LNCaP clone FGC (cell line): ENCODE results near the gene VSX2.

Source experiments
- DNase-seq: peaks from one replicate; pipeline ENCODE4 v3.0.0-alpha.2; 2011; ENCODE audit warnings: low read depth
- H3K4me3 ChIP-seq: 2 replicates; pipeline ENCODE4 v1.5.1; 2011; ENCODE audit warnings: mild to moderate bottlenecking, low read depth, low read length, control low read depth
- TF ChIP-seq, protein P1 (sequence below): IDR thresholded peaks from 2 replicates; pipeline ENCODE4 v1.5.1; 2012; ENCODE audit warnings: mild to moderate bottlenecking; ENCODE audit not compliant: control insufficient read depth, insufficient read depth; ENCODE audit errors: extremely low read depth

VSX2 gene

DNA sequence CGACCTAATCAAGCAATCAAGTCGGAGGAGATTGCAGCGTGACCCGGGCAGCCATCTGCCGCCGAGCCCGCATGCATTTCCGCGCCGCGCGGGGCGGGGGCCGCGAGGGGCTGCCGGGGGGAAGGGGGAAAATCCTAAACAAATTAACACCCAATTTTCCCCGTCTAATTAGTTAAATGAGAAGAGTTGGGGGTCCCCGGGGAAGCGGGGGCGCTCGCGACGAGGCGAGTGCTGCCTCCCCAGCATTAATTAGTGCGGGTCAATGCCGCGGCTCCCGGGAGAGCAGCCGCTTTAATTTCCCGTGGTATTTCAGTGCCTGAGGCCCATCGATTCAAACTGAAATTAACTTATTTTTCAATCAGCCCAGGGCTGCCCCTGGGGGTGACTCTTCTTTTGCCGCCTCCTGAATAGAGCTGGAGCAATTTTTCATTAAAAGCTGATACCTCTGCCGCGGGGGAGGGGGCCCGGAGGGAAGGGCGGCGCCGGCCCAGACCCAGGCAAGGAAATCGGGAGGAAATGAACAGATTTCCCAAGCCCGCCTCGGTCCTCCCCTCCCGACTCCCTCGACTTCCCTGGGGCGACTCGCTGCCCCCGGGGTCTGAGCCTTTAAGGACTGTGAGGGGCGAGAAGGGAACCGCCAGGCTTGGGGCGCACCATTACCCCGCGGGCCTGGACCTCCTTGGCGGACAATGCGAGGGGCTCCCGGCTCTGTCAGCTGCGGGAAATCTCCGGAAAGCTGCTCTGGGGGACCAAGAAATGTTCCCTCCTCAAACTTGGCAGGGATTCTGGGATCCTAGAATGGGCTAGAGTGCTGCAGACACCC lies 18.9 kb downstream of the VSX2 start:
- peak overlapping the region; percentile 59 for H3K4me3 ChIP-seq
- DNase-seq = no peak
- TF ChIP-seq, protein P1, sequence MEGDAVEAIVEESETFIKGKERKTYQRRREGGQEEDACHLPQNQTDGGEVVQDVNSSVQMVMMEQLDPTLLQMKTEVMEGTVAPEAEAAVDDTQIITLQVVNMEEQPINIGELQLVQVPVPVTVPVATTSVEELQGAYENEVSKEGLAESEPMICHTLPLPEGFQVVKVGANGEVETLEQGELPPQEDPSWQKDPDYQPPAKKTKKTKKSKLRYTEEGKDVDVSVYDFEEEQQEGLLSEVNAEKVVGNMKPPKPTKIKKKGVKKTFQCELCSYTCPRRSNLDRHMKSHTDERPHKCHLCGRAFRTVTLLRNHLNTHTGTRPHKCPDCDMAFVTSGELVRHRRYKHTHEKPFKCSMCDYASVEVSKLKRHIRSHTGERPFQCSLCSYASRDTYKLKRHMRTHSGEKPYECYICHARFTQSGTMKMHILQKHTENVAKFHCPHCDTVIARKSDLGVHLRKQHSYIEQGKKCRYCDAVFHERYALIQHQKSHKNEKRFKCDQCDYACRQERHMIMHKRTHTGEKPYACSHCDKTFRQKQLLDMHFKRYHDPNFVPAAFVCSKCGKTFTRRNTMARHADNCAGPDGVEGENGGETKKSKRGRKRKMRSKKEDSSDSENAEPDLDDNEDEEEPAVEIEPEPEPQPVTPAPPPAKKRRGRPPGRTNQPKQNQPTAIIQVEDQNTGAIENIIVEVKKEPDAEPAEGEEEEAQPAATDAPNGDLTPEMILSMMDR = no peak

DNA sequence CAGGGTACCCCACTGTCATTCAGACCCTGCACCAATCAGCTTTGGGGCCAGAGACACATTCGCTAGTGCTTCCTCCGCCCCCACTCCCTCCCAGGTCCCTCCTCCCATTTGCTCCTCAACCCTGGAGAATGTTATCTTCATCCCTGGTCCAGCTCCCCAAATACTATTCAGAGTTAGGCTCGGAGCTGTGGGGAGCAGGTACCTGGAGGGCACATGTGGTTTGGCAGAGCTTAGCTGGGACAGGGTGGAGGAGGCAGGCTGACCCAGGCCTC lies 19.5 kb downstream of the VSX2 start:
- TF ChIP-seq, protein P1 = no peak
- no peak overlapping the region for H3K4me3 ChIP-seq
- no peak for DNase-seq

DNA sequence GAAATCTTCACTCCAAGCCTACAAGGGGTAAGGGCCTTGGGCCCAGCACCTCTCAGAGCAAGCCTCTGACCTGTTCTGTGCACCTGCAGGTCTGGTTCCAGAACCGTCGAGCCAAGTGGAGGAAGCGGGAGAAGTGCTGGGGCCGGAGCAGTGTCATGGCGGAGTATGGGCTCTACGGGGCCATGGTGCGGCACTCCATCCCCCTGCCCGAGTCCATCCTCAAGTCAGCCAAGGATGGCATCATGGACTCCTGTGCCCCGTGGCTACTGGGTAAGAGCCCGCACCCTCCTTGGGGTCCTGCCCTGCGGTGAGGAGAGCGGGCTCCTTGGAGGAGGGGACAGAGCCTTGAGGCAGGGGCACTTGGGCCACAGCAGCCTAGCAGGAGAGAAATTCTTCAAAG lies 20.3 kb downstream of the VSX2 start:
- no peak for DNase-seq
- TF ChIP-seq, protein P1 = no peak
- no peak overlapping the region for H3K4me3 ChIP-seq

DNA sequence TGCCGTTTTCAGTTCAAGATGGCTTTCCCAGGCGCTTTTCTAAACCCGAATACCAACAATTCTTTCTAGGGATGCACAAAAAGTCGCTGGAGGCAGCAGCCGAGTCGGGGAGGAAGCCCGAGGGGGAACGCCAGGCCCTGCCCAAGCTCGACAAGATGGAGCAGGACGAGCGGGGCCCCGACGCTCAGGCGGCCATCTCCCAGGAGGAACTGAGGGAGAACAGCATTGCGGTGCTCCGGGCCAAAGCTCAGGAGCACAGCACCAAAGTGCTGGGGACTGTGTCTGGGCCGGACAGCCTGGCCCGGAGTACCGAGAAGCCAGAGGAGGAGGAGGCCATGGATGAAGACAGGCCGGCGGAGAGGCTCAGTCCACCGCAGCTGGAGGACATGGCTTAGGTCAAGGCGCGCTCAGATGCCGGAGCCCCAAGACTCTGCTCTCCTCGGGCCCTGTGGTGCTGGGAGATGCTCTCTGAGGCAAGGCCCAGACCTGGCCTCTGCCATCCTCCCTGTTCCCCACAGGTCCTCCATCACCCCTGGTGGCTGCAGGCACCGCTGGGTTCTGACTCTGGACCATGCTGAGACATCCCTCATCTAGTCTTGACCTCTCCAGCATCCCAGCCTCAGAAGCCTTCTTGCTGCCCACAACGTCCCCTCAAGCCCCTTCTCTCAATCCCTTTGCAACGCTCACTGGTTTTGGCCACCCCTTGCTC lies 21.4 kb downstream of the VSX2 start:
- TF ChIP-seq, protein P1 = no peak
- no peak for DNase-seq
- no peak overlapping the region for H3K4me3 ChIP-seq

DNA sequence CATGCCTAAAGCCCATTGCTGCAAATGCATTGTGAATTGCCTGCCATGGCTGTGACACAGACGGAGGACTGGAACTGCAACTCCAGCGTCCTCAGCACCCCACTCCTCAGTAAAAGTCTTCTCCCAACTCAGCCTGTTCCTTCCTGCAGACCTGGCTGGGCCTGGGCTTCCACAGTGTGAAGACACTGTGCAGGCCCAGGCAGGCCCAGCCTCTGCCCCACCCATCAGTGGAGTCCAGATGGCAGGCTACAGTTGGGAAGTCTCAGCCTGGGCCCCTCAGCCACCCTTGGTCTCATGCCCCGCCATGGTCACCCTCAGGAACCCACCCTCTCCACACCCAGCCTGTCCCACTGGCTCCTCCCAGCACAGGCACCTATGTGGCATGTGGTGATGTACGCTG lies 22.0 kb downstream of the VSX2 start:
- TF ChIP-seq, protein P1 = no peak
- H3K4me3 ChIP-seq = no peak overlapping the region
- no peak for DNase-seq

DNA sequence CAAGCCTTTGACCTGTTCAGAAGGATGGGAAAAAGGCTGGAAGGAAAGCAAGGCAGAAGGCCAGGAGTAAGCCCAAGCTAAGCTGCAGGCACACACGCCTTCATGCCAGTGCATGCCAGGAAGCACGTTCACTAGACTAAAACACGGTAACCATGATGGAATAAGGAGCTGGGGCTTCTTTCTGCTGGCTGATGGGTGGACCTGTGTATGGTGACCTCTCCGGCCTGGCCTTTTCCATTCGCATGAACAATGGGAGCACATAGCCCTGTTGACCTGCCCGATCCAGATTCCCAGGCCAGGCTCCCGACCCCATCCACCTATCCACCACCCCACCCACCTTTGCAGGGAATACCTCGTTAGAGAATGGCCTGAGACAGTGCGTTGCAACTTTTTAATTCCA lies 22.8 kb downstream of the VSX2 start:
- H3K4me3 ChIP-seq = no peak overlapping the region
- no peak for DNase-seq
- TF ChIP-seq, protein P1 = no peak
